ENCODE measurements around the gene HNRNPL.
A peak's percentile ranks its signal among the peaks of the same experiment; 100 is the strongest.

The HNRNPL gene

DNA sequence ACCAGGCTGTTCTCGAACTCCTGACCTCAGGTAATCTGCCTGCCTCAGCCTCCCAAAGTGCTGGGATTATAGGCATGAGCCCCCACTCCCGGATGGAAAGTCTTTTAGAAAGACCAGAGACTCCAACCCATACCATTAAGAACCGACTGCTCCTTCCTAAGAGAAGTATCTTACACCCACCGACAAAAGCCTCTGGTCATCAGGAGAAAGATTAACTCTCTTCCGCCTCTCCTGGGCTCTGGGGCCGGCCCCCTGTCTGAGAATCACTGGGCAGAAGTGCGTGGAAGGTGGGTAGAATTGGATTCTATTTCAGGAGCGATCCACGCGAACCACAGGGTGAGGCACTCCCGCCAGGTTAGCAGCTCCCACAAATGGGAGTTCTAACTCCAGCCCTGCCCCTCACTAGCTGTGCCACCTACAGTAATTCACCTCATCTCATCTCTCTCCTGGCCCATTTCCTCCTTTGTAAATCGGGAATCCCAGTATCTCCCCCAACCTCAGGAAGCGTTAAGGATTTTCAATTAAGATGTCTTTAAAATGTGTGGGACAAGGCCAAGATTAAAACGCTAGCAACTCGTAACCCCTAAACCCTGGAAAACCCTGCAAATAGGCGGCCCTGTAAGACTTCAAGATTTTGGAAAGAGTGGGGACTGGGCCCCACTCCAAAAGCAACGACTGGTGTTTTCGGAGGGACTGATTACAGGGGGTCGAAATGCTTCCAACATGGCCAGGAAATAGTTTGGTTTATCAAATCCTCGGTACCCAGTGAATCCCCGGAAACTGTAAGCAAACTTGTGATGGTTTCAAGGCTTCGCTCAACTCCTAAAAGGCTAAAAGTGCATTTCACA lies 1.3 kb downstream of the HNRNPL start:
- DNase-seq (ENCODE audit: extremely low spot score, insufficient read length, low read depth) (no peak), FAIRE-seq (peak; percentile 60)

GRCh38 chr19:38846097-38846496 lies 3.7 kb downstream of the HNRNPL start:
- no peak for DNase-seq (ENCODE audit: extremely low spot score, insufficient read length, low read depth)
- FAIRE-seq: no peak

DNA sequence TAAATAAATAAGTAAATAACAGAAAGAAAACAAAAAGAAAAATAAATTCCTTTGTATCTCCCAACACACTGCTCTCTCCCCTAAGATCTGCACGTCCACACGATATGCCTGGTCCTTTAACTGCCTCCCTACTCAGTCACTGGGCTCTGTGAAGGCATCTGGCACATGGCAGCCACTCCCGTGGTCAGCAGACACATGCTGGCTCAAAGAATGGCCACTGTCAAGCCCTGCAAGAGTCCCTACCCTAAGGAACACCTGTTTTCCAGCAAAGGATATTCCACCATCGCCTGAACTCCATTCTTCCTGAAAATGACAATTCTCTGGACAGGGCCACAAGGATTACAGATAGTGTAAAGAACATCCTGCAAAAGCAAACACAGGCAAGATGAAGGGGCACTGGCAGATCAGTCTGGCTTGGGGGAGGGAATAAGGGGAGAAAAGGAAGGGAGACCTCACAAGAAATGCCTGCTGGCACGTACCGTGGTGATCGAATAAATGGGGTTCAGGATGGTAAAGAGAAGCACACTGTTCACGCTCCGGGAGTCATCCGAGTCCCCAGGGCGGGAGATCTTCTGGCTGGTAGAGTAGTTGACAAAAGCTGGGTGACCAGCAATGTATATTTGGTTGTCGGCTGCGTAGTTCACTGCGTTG lies 4.3 kb downstream of the HNRNPL start:
- FAIRE-seq (no peak), DNase-seq (ENCODE audit: extremely low spot score, insufficient read length, low read depth) (no peak)

DNA sequence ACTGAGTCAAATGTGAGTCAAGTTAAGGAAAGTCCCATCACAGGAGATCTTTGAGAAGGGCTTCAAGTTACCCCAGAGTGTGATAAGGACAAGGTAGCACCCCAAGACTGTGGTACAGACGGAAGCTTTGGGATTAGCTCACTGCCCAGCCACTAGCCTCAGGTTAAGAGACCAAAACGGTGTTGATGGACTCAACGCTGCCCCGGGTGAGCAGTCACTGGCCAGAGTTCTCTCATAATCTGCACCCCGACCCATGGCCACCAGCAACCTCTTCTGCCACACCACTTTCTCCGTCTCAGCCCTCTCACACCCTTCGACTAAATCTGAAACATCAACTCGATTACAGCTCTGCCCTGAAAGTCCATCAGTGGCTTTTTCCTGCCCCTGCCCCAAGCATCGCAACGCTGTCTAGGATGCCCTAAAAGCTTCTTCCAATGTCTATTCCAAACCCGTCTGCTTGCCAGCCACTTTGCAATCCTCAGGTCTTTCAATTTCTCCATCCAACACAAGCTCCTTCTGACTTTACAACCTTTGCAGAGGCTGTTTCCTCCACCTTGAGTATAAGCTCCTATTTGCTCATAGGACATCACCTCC lies 5.6 kb downstream of the HNRNPL start:
- no peak for FAIRE-seq

DNA sequence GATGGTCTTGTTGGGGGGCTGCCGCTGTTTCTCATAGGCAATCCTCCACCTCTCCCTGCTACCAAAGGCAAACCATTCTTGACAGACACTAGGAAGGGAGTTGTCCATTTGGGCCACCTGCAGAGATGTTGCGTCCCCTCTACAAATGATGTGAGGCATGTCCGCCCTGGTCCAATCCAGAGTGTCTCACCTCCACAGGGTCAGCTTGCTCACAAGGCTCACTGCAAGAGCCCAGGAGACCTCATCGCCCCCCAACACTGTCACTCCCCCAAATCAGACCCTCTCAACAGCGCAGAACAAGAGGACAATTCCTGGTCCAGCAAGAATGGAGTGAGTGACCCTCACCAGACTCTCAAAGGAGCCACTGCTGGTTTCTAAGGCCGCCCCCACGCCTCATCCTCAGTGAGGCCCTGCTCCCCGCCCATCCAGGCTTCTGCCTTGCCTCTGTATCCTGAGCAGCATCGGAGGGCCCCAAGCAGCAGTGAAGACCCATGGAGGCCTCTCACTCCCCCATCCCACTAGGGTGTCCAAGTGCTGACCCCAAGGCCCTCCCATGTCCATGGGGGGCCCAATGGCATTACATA lies 6.5 kb downstream of the HNRNPL start:
- FAIRE-seq: no peak

More for the DNA sequence above, 5.6 kb downstream of the HNRNPL start:
- DNase-seq (ENCODE audit: extremely low spot score, insufficient read length, low read depth): no peak

GRCh38 chr19:38842439-38843174 lies 7.2 kb downstream of the HNRNPL start:
- DNase-seq (ENCODE audit: extremely low spot score, insufficient read length, low read depth) (no peak), FAIRE-seq (no peak)

More for the DNA sequence above, 6.5 kb downstream of the HNRNPL start:
- no peak for DNase-seq (ENCODE audit: extremely low spot score, insufficient read length, low read depth)

DNA sequence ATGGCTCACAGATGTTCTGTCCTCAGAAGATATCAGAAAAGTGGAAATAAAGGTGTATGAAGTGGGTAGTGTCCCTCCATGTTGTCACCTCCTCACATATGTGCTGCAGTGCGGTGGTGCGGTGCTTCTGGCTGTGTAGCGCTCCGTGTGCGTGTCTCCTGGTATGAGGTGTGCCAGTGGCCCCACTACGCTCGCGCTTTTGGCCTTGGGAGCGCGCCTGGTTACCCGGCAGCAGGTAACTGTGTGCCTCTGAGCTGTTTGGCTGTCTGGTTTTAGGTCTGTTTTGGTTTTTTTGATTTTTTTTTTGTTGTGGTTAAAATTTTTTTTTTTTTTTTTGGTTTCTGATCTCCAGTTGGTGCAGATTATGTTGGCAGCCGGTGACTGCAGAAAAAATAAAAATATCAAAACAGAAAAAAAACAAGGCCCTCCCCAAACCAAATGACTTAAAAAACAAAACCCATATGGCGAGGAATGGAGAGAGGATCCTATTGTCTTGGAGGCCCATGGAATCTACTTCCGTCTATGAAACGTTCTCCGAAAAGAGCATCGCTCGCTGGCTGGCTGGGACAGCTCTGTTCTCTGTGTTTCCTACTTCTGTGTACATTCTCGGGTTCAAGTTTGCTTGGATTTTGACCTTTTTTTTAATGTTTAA lies 7.9 kb downstream of the HNRNPL start:
- no peak for DNase-seq (ENCODE audit: extremely low spot score, insufficient read length, low read depth)
- FAIRE-seq: no peak

GRCh38 chr19:38841180-38841766 lies 8.5 kb downstream of the HNRNPL start:
- no peak for FAIRE-seq
- no peak for DNase-seq (ENCODE audit: extremely low spot score, insufficient read length, low read depth)

- DNase-seq (ENCODE audit: extremely low spot score, insufficient read length, low read depth) (no peak), FAIRE-seq (no peak)
Observed at GRCh38 chr19:38840583-38840968, 9.2 kb downstream of the HNRNPL start.

GRCh38 chr19:38839816-38840582 lies 9.8 kb downstream of the HNRNPL start:
- FAIRE-seq (no peak), DNase-seq (ENCODE audit: extremely low spot score, insufficient read length, low read depth) (no peak)

- FAIRE-seq: no peak
- DNase-seq (ENCODE audit: extremely low spot score, insufficient read length, low read depth): no peak
Observed at GRCh38 chr19:38838986-38839761, 10.6 kb downstream of the HNRNPL start.

DNA sequence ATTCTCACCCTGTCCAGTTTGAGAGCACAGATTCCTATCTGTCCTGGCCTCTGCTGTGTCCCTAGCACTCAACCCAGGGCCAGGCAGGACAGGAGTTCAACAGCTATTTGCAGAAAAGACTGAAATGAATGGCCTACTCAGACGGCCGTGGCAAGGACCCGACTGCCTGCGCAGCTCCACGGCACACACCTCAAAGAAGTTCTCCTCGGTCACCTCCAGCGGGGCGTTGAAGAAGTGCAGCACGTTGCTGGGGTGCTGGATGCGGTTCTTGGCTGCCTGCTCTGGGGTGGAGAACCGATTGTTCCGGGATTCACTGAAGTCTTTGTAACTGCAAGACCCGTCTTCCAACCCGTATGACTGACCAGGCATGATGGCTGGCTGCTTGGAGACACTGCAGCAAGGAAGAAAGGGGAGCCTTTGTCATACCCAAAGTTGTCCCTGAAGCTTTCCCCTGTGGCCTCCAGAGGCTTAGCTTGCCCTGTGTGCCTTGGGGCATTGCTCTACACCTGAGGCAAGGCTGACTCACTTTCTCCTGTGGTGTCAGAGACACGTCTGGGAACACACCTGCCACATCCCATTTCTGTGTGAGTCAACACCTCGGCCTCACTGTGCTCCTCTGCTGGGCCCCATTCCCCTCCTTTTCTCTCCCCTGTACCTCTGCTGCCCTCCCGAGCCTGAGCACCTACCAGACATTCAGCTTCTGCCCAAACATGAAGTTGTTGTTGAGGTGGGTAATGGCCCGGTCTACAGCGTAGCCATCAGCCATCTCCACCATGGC lies 11.4 kb downstream of the HNRNPL start:
- no peak for DNase-seq (ENCODE audit: extremely low spot score, insufficient read length, low read depth)
- FAIRE-seq: no peak

DNA sequence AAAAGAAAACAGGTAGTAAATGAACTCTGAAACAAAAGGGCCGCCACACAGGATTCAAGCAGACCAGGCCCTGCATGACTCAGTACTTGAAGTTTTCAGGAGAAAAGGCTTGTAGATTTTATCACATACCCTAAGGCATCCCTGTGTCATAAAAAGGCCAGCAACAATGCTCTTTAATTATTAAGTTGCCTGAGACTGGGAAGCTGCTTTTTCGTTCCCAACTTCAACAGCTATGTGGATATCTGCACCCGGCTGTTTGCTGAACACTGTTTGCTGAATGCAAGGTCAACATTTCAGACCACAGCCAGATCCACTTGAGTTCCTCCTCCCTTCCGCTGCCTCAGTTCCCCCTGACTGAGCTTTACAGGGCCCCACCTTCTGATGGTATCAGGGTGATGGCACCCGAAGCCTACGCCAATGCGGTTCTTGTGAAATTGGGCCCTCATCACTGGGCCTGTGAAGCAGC lies 12.1 kb downstream of the HNRNPL start:
- no peak for DNase-seq (ENCODE audit: extremely low spot score, insufficient read length, low read depth)
- no peak for FAIRE-seq

- FAIRE-seq: no peak
- DNase-seq (ENCODE audit: extremely low spot score, insufficient read length, low read depth): no peak
Observed at GRCh38 chr19:38836983-38837626, 12.7 kb downstream of the HNRNPL start.

DNA sequence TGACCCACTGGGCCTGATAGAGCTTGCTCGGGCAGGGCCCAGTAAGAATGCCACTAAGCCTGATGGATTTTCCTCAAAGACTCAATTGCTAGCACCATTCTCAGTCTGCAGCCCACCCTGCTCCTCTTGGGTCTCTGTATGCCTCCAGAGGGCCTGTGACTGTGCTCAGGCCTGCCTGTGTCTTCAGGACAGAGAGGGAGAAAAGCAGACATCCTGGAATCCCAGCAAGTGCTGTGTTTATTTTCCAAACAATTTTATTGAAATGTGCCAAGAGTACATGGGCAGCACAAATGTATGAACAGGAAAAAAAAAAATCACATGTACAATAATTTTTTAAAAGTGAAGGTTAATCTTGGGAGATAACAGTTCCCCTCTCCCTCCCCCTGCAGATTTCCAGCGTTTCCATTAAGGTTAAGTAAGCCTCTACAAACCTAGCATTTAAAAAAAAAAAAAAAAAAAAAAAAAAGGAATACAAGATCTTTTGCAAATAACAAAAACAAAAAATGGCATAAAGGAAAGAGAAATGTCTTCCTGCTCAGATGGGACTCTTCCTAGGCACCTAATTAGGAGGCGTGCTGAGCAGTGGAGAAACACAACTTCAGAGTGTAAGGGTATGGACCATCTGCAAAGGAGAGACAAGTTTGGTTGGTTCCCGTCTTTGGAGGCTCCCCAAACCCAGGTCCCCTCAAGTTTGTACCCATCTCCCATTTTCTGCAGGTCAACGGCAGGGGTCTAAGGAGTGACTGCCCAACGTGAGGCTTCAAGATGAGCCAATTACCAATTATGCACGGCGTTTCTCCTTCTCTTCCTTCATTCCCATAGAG lies 13.4 kb downstream of the HNRNPL start:
- no peak for FAIRE-seq
- DNase-seq (ENCODE audit: extremely low spot score, insufficient read length, low read depth): no peak

DNA sequence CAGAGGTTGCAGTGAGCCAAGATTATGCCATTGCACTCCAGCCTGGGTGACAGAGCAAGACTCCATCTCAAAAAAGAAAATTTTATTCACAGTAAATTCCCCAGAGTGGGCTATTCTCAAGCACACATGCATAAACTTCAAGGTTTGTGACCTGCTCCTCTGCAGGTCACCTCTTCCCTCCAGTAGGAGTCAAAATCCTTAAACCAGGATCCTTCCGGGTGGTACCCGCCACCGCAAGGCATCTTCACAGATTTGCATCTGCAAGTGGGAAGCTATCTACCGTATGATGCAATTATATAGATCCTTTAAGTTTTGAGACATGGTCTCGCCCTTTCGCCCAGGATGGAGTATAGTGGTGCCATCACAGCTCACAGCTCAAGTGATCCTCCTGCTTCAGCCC lies 15.2 kb downstream of the HNRNPL start:
- DNase-seq (ENCODE audit: extremely low spot score, insufficient read length, low read depth) (no peak), FAIRE-seq (no peak)

All from GM18507 (cell line).